WTC11 (cell line): ENCODE measurements around the gene CSNK2A1.

ENCODE experiments used
- CREB1 ChIP-seq: sonication (generic); formaldehyde crosslinking; IDR thresholded peaks from 2 replicates; pipeline ENCODE4 v1.8.0; 2023; ENCODE audit warnings: mild to moderate bottlenecking, missing genetic modification reagents
- CREM ChIP-seq: sonication (generic); formaldehyde crosslinking; IDR thresholded peaks from 2 replicates; pipeline ENCODE4 v1.8.1; 2022; ENCODE audit warnings: mild to moderate bottlenecking, missing genetic modification reagents, moderate library complexity
- CTCF ChIP-seq: fragments of 200-600 bp; IDR thresholded peaks from 2 replicates; pipeline ENCODE4 v1.8.0; 2022; ENCODE audit warnings: antibody characterized with exemption
- JUN ChIP-seq: sonication (generic); formaldehyde crosslinking; IDR thresholded peaks from 2 replicates; pipeline ENCODE4 v1.8.0; 2023; ENCODE audit warnings: mild to moderate bottlenecking, missing genetic modification reagents
- MLX ChIP-seq: sonication (generic); formaldehyde crosslinking; IDR thresholded peaks from 2 replicates; pipeline ENCODE4 v1.8.1; 2023; ENCODE audit warnings: mild to moderate bottlenecking, missing genetic modification reagents, moderate library complexity
- NR2C2 ChIP-seq: sonication (generic); formaldehyde crosslinking; IDR thresholded peaks from 2 replicates; pipeline ENCODE4 v1.8.0; 2022; ENCODE audit warnings: mild to moderate bottlenecking, missing genetic modification reagents
- SOX15 ChIP-seq: fragments of 250-450 bp; sonication (Bioruptor Pico); IDR thresholded peaks from 2 replicates; pipeline ENCODE4 v1.9.0; 2021; ENCODE audit warnings: mild to moderate bottlenecking
- SP1 ChIP-seq: sonication (generic); formaldehyde crosslinking; conservative IDR thresholded peaks from 2 replicates; pipeline ENCODE4 v1.8.1; 2022; ENCODE audit warnings: missing genetic modification reagents
- TP53 ChIP-seq: sonication (generic); formaldehyde crosslinking; IDR thresholded peaks from 2 replicates; pipeline ENCODE4 v1.8.1; 2023; ENCODE audit warnings: mild to moderate bottlenecking, missing genetic modification reagents
- ZNF423 ChIP-seq: fragments of 250-450 bp; sonication (Bioruptor Pico); IDR thresholded peaks from 2 replicates; pipeline ENCODE4 v2.1.2; 2022; ENCODE audit warnings: mild to moderate bottlenecking, moderate library complexity
- TF ChIP-seq, protein P1 (sequence below): sonication (generic); formaldehyde crosslinking; IDR thresholded peaks from 2 replicates; pipeline ENCODE4 v1.8.1; 2023; ENCODE audit warnings: mild to moderate bottlenecking, missing genetic modification reagents
- TF ChIP-seq, protein P2 (sequence below): sonication (generic); formaldehyde crosslinking; IDR thresholded peaks from 2 replicates; pipeline ENCODE4 v1.8.0; 2022; ENCODE audit warnings: mild to moderate bottlenecking, missing genetic modification reagents

GRCh38 chr20:427849-428657, 115.5 kb downstream of the CSNK2A1 start:
- TF ChIP-seq CTCF (no peak), JUN (CRISPR knock-in tag) (no peak), SOX15 (CRISPR knock-in tag) (no peak), NR2C2 (CRISPR knock-in tag) (no peak), SP1 (no peak), CREB1 (CRISPR knock-in tag) (no peak), TP53 (CRISPR knock-in tag) (no peak), ZNF423 (CRISPR knock-in tag) (no peak), CREM (CRISPR knock-in tag) (no peak), MLX (no peak)
- TF ChIP-seq, protein P1, sequence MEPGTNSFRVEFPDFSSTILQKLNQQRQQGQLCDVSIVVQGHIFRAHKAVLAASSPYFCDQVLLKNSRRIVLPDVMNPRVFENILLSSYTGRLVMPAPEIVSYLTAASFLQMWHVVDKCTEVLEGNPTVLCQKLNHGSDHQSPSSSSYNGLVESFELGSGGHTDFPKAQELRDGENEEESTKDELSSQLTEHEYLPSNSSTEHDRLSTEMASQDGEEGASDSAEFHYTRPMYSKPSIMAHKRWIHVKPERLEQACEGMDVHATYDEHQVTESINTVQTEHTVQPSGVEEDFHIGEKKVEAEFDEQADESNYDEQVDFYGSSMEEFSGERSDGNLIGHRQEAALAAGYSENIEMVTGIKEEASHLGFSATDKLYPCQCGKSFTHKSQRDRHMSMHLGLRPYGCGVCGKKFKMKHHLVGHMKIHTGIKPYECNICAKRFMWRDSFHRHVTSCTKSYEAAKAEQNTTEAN (CRISPR knock-in tag) = no peak
- TF ChIP-seq, protein P2, sequence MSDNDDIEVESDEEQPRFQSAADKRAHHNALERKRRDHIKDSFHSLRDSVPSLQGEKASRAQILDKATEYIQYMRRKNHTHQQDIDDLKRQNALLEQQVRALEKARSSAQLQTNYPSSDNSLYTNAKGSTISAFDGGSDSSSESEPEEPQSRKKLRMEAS (CRISPR knock-in tag) = no peak
